GDM1 (cell line): ENCODE results near the gene ERCC5.
A peak's percentile ranks its signal among the peaks of the same experiment; 100 is the strongest.

Experiments used
- DNase-seq: peaks from one replicate; lab custom pipeline; 2025; lab: John Stamatoyannopoulos, UW

The ERCC5 gene

GRCh38 chr13:102845630-102846260, at the start of gene ERCC5:
ERCC5 (plus strand) TSS chr13:102846032; CDS start chr13:102846267, 235 bp downstream.
- peak; percentile 97 for DNase-seq

GRCh38 chr13:102798581-102799425, 47.0 kb upstream of the ERCC5 start, which contains the start of the genes BIVM and POGLUT2:
BIVM (plus strand) TSS chr13:102799119; CDS start chr13:102807268, 8,149 bp downstream.
POGLUT2 (minus strand) TSS chr13:102798976; CDS start chr13:102798670, 306 bp downstream.
- DNase-seq: peak; percentile 84

- DNase-seq: no peak
These were observed 46.2 kb upstream of the ERCC5 start for GRCh38 chr13:102799426-102800144.

GRCh38 chr13:102800145-102801041, 45.4 kb upstream of the ERCC5 start:
- peak; percentile 86 for DNase-seq

DNA sequence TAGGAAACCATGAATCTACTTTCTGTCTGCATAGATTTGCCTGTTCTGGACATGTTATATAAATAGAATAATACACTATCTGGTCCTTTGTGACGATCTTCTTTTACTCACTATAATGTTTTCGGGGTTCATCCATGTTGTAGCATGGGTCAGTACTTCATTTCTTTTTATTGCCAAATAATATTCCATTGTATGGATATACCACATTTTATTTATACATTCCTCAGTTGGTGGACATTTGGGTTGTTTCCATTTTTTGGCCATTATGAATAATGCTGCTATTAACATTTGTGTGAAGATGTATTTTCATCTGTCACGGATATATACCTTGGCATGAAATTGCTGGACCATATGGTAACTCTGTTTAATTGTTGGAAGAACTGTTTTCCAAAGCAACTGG, 40.2 kb upstream of the ERCC5 start:
- DNase-seq: no peak

GRCh38 chr13:102807699-102808098, 38.1 kb upstream of the ERCC5 start:
- DNase-seq: no peak

DNA sequence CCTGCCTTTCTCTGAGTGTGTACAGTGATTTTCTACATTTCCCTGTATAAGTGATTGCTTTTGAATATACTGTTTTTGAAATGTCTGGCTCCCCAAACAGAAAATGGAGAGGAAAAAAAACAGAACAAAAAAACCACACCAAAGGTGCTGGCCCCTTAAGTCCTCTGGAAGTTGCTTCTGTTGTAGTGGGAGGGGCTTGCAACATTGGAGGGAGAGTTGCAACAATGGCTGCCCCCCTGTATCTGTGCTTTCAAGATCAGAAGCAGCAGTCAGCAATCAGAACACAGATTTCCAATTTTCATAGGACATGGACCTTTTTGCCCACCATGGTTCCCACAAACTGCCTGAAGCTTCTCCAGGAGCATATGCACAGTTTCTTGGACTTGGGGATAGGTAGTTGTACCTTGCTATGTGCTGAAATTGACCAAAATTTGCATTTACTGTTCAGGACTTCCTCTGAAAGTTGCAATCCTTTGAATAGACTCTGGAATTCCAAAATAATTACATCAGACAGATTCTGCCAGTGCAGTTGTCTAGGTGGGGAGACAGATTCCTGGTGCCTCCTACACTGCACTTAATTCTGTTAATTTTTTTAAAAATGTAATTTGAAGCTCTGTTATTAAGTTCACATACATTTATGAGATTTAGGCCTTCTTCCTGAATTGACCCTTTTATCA, 33.1 kb upstream of the ERCC5 start:
- DNase-seq: no peak

GRCh38 chr13:102814025-102814607, 31.7 kb upstream of the ERCC5 start:
- no peak for DNase-seq

DNA sequence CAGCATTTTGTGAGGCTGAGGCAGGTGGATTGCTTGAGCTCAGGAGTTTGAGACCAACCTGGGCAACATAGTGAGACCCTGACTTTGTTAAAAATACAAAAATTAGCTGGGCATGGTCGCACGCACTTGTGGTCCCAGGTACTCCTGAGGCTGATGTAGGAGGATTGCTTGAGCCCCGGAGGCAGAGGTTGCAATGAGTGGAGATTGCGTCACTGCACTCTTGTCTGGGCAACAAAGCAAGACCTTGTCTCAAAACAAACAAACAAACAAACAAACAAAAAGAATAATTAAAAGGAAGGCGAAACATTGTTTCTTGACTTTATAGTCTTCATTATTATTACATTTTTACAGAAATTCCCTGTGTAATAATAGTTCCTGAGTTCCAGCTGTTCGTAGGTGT, 31.0 kb upstream of the ERCC5 start:
- no peak for DNase-seq

- DNase-seq: no peak
These were observed 30.0 kb upstream of the ERCC5 start for GRCh38 chr13:102815788-102816187.

DNA sequence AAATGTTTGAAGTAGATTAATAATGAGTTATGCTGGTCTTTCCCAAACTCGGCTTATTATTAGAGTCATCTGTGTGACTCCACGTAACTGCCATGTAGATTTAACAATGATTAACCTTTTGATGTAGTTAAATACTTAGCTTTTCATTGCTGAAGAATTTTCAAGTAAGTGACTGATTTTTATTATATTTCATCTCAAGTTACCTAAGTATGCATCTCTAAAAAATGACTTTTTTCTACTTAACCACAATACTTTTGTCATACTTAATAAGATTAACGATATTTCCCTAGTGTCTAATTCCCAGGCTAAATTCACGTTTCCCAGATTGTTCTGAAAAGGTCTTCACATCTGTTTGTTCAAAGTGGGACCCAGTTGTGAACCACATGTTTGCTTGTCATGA, 29.1 kb upstream of the ERCC5 start:
- DNase-seq: no peak

GRCh38 chr13:102817241-102817640, 28.6 kb upstream of the ERCC5 start:
- DNase-seq: no peak

- DNase-seq: no peak
These were observed 27.9 kb upstream of the ERCC5 start for GRCh38 chr13:102817907-102818306.

DNA sequence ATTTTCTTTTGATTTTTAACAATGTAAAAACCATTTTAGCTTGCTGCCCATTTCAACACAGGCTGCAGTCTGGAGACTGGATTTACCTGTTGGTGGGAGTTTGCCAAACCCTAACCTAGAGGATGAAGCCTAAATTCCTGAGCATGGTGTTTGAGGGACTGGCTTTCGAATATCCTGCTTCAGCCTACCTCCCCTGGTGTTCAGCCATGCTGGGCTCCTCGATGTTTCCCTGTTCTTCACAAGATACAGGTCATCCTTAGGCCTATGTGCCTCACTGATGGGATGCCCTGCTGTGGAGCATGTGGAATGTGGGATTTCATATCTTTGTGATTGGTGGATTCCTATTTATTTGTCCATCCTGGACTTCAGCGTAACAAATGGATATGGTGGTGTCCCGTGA, 20.4 kb upstream of the ERCC5 start:
- DNase-seq: no peak

DNA sequence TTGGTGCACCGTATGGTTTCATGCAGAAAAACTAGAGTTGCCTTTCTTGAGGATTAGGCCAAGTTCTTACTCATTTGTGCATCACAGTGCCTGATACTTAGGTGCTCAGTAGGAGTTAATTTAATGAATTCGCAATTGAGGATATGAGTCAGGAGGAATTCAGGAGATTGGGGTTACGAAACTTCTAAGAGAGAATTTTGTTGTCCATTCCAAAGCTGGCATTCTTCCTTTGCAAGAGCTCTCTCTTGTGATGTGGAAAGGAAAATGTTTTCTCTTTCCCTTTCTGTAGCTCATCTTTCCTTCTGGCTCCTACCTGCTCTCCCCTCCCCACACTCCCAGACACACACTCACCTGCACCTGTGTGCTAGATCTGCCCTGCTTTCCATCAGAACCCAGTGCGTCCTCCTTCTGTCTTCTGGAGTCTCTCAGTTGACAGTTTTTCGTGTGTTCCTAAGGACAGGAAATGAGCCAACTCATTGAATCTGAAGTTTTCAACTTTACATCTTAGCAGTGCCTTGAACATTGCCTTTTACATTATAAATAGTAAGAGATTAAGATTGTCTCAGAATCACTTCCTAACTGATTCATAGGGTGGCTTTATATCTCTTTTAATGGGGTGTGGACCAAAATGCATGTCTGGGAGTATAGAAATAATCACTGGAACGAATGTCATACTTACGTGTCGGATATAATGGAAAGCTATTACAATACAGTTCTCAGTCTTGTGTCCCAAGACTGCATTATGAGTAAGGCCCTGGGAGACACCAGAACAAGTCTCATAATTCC, 19.7 kb upstream of the ERCC5 start:
- no peak for DNase-seq

DNA sequence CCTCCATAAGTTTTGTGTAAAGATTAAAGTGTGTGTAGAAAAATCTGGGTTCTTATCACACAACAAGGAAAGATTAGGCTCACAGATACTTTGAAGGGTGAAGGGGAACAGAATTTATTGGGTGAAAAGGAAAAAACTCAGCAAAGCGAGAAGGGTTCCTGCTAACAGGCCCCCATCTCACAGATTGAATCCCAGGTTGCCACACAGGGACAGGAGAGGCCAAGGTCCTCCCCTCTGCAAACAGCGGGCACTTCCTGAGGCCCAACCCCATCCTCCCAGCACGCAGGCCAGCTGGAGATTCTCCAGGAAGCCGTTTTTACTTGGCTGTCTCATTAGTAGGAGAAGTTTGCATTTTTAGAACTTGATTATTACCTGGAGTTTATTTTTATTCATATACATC, 15.2 kb upstream of the ERCC5 start:
- DNase-seq: no peak

- no peak for DNase-seq
These were observed 9.4 kb upstream of the ERCC5 start for GRCh38 chr13:102836471-102836870.

- no peak for DNase-seq
These were observed 7.6 kb upstream of the ERCC5 start for GRCh38 chr13:102838273-102838672.

DNA sequence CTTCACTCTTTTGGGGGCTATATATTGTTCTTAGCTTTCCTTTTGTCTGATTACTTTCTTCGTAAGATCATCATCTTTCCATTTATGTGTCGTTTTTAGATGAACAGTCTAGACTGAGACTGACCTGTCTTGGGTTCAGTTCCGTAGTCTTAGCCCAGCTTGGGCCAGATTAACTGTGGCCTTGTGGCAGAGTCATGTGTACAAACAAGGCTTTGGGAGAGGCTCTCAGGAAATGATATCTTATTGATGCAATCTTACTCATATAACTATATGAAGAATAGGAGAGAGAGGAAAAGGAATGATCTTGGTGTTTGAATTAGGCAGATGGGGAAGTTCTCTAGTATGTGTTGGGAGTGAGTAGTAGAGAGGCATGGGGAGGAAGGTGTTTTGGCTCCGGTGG, 6.8 kb upstream of the ERCC5 start:
- DNase-seq: no peak

- DNase-seq: no peak
These were observed 6.4 kb upstream of the ERCC5 start for GRCh38 chr13:102839462-102839861.
